ENCODE measurements around the gene EPHB6.

GRCh38 chr7:142806022-142806356 lies 48.9 kb upstream of the EPHB6 start:
- TF ChIP-seq CTCF (IDR thresholded peaks at IDR 0.05) = no peak
- no peak for TF ChIP-seq POLR2A (IDR thresholded peaks at IDR 0.05)
